Measurements from ENCODE around the gene SLC6A8.
"Not testable (repeated sequence)": the region's sequence is repeated elsewhere in the genome, so short reads cannot be mapped to it uniquely, and the experiment has no call there.

Gene SLC6A8

DNA sequence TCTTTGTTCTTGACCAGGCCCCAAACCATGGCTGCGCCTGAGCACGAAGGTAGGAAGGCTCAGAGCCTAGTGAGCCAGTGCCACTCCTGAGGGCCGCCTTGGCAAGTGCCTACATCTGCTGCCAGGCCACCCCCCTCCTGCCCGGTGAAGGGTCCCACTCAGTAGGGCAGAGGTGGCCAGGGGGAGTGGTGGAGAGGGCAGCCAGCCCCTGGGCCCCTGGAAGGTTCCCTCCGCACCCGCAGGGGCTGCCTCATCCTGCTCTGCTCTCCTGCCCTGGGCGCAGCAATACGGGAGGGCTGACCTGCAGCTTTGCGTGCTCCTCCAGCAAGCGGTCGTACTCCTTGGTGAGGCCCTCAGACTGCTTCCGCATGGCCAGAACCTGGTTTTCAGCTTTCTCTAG lies 14.0 kb downstream of the SLC6A8 start:
- Histone ChIP-seq H3K4me3 (ENCODE audit: low read length) (no peak overlapping the region), H3K9me3 (ENCODE audit: control insufficient read depth, low read length) (no peaks in the 10 kb centered on the region), H3K4me1 (ENCODE audit: control insufficient read depth, insufficient read depth, low read length) (peaks cover 22% of the 10 kb centered on the region), H3K36me3 (ENCODE audit: control insufficient read depth, insufficient read depth, low read length) (no peaks in the 10 kb centered on the region), H3K27me3 (ENCODE audit: control insufficient read depth, insufficient read depth, low read length) (no peaks in the 10 kb centered on the region), H3K9ac (ENCODE audit: low read length) (no peak overlapping the region)

DNA sequence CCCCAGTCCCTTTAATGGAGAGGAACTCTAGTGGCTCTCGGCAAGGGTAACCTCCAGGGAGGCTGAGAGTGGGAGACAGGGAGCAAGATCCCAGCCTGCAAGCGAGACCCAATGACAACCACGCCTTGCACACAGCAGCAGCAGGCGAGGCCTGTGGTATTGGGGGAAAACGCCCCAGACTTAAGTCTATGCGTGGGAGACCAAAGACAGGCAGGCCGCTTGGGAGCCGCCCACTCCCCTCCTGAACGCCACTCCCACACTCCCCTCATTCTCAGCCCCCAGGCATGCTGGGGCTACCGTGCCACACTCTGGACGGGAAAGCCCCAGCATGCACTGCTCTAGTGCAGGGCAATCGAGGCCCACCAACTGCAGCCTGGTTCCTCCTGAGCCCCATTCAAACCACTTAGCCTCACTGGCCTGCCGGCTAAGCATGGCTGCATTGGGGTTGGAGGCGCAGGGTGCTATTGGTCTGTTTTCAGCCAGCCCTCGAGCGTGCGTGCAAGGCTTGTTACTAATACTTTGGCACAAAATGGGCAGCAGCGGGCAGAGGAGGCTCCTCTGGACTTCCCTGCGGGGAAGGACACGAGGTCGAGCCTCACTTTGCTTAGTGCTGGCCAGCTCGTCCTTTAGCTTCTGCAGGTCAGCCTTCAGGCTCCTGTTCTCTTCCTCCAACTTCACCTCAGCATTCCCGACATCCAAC lies 14.8 kb downstream of the SLC6A8 start:
- Histone ChIP-seq H3K36me3 (ENCODE audit: control insufficient read depth, insufficient read depth, low read length) (no peaks in the 10 kb centered on the region), H3K9ac (ENCODE audit: low read length) (no peak overlapping the region), H3K4me1 (ENCODE audit: control insufficient read depth, insufficient read depth, low read length) (peaks cover 22% of the 10 kb centered on the region), H3K4me3 (ENCODE audit: low read length) (no peak overlapping the region), H3K9me3 (ENCODE audit: control insufficient read depth, low read length) (no peaks in the 10 kb centered on the region), H3K27me3 (ENCODE audit: control insufficient read depth, insufficient read depth, low read length) (no peaks in the 10 kb centered on the region)

DNA sequence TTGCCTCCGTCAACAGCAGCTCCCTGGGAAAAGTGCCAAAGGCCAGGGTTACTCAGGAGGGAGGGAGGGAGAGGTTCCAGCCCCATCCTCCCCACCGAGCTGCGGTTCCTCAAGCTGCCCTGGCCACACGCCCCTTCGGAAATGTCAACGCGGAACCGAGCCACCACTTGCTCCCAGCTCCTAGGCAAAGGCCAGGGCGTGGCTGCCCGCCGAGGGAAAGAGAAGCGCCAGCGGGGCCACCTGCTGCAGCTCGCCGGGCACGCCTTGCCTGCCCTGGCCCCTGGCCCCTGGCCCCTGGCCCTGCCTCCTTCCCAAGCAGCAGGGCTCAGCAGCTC lies 15.3 kb downstream of the SLC6A8 start:
- H3K4me3 ChIP-seq (ENCODE audit: low read length) = no peak overlapping the region

DNA sequence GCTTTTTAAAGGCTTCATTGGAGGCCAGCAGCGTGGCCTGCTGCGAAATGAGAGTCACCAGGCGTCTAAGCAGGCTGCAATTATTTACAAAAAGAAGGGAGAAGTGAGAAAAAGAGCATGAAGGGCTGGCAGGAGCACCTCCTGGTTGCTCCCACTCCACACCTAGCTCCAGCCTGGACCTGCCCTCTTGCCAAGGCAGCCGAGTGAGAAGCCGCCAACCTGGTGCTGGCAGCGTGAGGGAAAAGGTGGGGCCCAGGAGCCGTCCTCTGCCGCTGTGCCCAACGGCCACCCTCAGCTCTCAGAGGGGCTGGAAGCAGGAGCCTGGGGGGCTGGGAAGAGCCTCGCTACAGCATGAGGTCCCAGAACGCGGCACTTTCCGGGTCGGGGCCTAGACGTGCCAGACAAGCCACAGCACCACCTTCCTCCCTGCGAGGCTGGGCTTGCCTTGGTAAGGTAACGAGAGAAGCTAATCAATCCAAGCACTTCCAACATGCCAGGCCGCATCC lies 16.3 kb downstream of the SLC6A8 start:
- H3K9ac ChIP-seq (ENCODE audit: low read length) = no peak overlapping the region
- H3K4me3 ChIP-seq (ENCODE audit: low read length) = no peak overlapping the region
- peaks cover 22% of the 10 kb centered on the region for H3K4me1 ChIP-seq (ENCODE audit: control insufficient read depth, insufficient read depth, low read length)
- no peaks in the 10 kb centered on the region for H3K36me3 ChIP-seq (ENCODE audit: control insufficient read depth, insufficient read depth, low read length)
- H3K27me3 ChIP-seq (ENCODE audit: control insufficient read depth, insufficient read depth, low read length) = no peaks in the 10 kb centered on the region
- no peaks in the 10 kb centered on the region for H3K9me3 ChIP-seq (ENCODE audit: control insufficient read depth, low read length)

More for the DNA sequence above, 15.3 kb downstream of the SLC6A8 start:
- Histone ChIP-seq H3K9me3 (ENCODE audit: control insufficient read depth, low read length) (no peaks in the 10 kb centered on the region), H3K36me3 (ENCODE audit: control insufficient read depth, insufficient read depth, low read length) (no peaks in the 10 kb centered on the region), H3K27me3 (ENCODE audit: control insufficient read depth, insufficient read depth, low read length) (no peaks in the 10 kb centered on the region), H3K9ac (ENCODE audit: low read length) (no peak overlapping the region), H3K4me1 (ENCODE audit: control insufficient read depth, insufficient read depth, low read length) (peaks cover 22% of the 10 kb centered on the region)

DNA sequence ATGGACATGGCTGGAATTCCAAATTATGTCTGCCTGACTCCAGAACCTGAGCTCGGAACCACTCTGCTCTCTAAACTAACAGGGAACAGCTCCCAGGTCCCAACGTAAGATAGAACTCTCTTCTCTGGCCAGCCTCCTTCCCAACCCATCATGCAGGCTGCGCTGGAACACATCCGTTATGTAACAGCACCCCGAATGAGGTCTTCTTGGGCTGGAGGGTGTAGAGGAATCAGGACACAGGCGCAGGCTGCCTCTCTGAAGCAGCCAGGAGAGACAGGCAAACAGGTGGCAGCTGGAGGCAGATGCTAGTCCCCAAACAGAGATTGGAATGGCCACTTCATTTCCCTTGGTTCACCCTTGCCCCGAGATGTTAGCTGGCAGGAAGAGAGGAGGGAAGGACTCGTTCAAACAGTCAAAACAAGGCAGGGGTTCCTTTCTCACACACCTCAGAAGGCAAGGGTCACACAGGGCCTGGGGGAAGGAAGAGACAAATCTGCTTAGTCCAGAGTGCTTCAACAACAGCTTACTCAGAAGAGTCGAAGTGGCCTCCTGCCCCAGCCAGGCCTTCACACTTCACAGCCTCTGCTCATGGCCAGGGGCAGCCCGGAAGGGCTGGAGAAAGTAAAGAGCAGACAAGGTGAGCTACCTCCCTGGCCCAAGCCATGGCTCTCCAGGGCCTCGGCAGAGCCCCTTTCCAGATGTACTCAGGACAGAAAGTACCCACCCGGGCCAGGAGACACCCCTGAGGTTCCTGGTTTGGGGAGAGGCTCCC lies 17.1 kb downstream of the SLC6A8 start:
- not testable (repeated sequence) for H3K9ac ChIP-seq (ENCODE audit: low read length); H3K9me3 ChIP-seq (ENCODE audit: control insufficient read depth, low read length); H3K36me3 ChIP-seq (ENCODE audit: control insufficient read depth, insufficient read depth, low read length); H3K27me3 ChIP-seq (ENCODE audit: control insufficient read depth, insufficient read depth, low read length); H3K4me3 ChIP-seq (ENCODE audit: low read length)
- H3K4me1 ChIP-seq (ENCODE audit: control insufficient read depth, insufficient read depth, low read length) = peaks cover 17% of the 10 kb centered on the region

DNA sequence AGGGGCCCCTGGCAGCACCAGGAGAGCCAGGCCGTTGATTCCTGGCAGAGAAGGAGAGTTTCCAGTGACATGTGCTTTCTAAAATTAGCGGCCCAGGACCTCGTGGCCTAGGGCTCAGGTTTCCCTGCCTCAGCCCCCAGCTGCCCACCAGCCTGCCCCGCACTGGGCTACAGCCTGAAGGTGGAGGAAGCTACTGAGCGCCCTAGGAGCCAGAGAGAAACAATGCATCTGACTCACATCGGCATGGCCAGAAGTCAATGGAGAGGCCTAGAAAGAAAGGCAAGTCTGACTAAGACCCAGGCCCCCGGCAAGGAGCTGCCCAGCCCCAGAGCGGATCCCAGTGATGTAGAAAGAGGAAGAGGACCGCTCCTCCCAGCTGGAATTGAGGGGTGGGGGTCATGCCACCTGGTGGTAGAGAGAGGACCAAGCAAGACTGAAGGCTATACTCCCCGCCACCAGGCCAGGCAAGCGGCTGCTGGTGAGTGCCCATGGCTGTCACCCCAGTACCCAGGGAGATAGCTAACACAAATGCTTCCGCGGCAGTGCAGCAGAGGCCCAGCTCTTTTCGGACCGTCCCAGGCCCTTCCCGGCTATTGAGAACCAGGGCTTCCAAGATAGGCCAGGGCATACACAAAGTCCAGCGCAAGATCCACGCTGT lies 17.8 kb downstream of the SLC6A8 start:
- not testable (repeated sequence) for H3K36me3 ChIP-seq (ENCODE audit: control insufficient read depth, insufficient read depth, low read length); H3K9ac ChIP-seq (ENCODE audit: low read length); H3K4me3 ChIP-seq (ENCODE audit: low read length); H3K27me3 ChIP-seq (ENCODE audit: control insufficient read depth, insufficient read depth, low read length); H3K9me3 ChIP-seq (ENCODE audit: control insufficient read depth, low read length)
- H3K4me1 ChIP-seq (ENCODE audit: control insufficient read depth, insufficient read depth, low read length) = peaks cover 10% of the 10 kb centered on the region

DNA sequence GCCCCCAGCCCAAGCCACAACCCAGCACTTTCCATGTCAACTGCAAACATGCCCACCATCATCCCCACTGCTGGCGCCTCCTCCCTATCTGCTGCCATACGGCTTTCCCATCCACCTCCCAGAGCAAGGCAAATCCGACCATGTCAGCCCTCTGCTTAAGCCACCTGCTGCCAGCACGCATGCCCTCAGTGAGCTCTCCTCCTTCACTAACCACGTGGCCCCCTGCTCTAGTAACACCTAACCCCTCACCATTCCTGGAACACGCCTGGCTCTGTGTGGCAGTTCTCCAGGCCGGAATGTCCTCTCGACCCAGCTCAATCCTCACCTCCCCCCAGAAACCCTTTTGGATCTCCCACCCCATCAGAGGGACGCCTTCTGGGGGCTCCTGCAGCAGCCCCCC lies 19.1 kb downstream of the SLC6A8 start:
- H3K27me3 ChIP-seq (ENCODE audit: control insufficient read depth, insufficient read depth, low read length) = no peaks in the 10 kb centered on the region
- no peak overlapping the region for H3K9ac ChIP-seq (ENCODE audit: low read length)
- H3K36me3 ChIP-seq (ENCODE audit: control insufficient read depth, insufficient read depth, low read length) = no peaks in the 10 kb centered on the region

DNA sequence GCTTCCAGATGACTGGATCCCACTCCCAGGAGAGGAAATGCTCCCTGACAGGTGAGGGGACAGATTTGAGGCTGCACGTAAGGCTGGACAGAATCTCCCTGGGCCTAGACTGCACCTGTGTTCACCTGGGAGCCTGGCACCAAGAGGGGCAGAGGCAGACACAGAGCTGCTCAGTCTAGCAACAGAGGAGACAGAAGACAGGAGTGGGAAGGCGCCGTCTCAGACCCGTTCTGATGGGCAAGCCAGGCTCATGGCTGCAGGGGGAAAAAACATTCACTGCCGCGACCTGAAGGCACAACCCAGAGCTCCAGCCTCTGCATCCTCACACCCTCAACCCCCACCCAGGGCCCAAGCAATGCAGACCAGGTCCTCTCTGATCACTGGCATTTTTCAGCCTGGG lies 19.7 kb downstream of the SLC6A8 start:
- Histone ChIP-seq H3K27me3 (ENCODE audit: control insufficient read depth, insufficient read depth, low read length) (no peaks in the 10 kb centered on the region), H3K9me3 (ENCODE audit: control insufficient read depth, low read length) (no peaks in the 10 kb centered on the region), H3K4me1 (ENCODE audit: control insufficient read depth, insufficient read depth, low read length) (peaks cover 10% of the 10 kb centered on the region), H3K9ac (ENCODE audit: low read length) (no peak overlapping the region), H3K36me3 (ENCODE audit: control insufficient read depth, insufficient read depth, low read length) (no peaks in the 10 kb centered on the region), H3K4me3 (ENCODE audit: low read length) (no peak overlapping the region)

More for the DNA sequence above, 19.1 kb downstream of the SLC6A8 start:
- H3K9me3 ChIP-seq (ENCODE audit: control insufficient read depth, low read length) = no peaks in the 10 kb centered on the region
- H3K4me3 ChIP-seq (ENCODE audit: low read length) = no peak overlapping the region
- H3K4me1 ChIP-seq (ENCODE audit: control insufficient read depth, insufficient read depth, low read length) = peaks cover 10% of the 10 kb centered on the region

DNA sequence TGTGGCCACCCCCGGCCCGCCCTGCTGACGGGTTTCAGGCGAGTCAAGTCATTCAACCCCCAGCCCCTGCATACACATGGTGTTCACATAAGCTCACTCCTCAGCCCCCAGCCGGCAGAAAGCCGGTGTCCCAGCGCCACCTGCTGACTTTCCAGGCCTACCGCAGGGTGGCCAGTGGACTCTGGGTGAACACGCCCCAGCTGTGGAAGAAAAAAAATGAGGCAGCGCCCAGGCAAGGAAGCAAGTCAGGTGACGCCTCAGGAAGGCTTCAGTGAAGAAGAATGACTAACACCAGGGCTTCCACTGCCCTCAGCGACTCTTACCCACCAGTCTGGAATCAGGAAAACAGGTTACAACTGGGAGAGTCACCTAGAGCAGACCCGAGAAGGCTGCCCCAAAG lies 20.7 kb downstream of the SLC6A8 start:
- no peaks in the 10 kb centered on the region for H3K27me3 ChIP-seq (ENCODE audit: control insufficient read depth, insufficient read depth, low read length)
- no peak overlapping the region for H3K9ac ChIP-seq (ENCODE audit: low read length)
- no peaks in the 10 kb centered on the region for H3K36me3 ChIP-seq (ENCODE audit: control insufficient read depth, insufficient read depth, low read length)
- peaks cover 7% of the 10 kb centered on the region for H3K4me1 ChIP-seq (ENCODE audit: control insufficient read depth, insufficient read depth, low read length)
- H3K9me3 ChIP-seq (ENCODE audit: control insufficient read depth, low read length) = no peaks in the 10 kb centered on the region
- H3K4me3 ChIP-seq (ENCODE audit: low read length) = no peak overlapping the region

DNA sequence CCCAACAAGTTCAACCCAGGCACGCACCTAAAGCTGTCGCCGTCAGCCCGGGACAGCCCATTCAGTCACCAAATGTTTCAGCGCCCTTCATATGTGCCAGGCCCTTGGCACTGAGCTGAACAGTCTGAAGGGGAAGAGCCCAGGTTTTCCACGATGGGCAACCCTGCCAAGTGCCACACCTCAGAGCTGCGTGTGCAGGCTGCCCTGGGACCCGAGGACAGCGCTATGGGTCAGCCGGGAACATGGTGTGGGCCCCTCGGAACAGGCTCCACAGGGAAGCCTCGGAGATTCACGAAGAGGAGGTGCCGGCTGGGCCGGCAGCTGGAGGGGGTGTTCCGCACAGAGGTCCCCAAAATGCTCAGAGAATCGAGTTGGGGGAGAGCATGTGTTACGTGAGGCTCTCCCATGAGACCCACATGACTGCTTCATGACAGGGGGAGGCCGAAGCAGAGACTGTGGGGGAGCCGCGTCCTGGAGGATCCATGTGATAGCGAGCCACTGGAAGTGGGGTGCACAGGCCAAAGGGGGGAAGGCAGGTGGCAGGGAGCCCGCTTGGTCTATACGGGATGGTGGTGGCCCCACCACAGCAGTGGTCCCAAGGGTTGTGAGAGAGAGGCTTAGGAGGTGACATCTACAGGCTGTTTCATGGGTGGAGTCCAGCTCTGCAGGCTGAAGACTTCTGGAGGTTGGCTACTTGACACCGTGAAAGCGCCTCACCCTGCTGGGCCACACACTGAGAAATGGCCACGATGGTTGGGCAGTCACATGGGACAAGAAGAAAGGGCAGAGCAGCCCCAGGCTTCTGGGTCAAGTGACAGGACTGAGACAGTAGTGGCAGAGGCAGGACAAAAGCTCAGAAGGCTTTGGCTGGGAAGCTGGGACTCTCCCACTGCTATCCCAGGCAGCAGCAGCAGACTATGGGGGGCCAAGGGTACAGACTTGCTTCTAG lies 22.3 kb downstream of the SLC6A8 start:
- H3K4me1 ChIP-seq (ENCODE audit: control insufficient read depth, insufficient read depth, low read length) = no peaks in the 10 kb centered on the region
- H3K27me3 ChIP-seq (ENCODE audit: control insufficient read depth, insufficient read depth, low read length) = no peaks in the 10 kb centered on the region
- no peak overlapping the region for H3K9ac ChIP-seq (ENCODE audit: low read length)
- no peaks in the 10 kb centered on the region for H3K36me3 ChIP-seq (ENCODE audit: control insufficient read depth, insufficient read depth, low read length)
- H3K4me3 ChIP-seq (ENCODE audit: low read length) = no peak overlapping the region
- H3K9me3 ChIP-seq (ENCODE audit: control insufficient read depth, low read length) = no peaks in the 10 kb centered on the region

DNA sequence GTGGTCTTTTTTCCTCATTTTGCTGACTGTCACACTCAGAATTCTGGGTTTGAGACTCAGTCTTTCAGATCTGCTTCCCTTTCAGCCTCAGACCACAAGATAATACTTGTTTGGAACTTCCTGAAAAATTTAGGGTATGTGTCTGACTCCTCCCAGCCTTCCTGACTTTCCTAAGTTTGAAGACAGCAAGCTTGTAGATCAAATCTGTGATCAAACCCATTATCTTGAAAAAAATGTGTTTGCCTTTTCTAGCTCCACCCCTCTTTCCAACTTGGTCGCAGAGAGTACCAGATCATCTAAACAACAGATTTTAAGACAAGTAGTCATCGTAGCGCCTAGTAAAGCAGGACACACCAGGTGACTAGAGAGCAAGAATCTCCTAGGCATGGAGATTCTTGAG lies 26.5 kb downstream of the SLC6A8 start:
- no peak overlapping the region for H3K9ac ChIP-seq (ENCODE audit: low read length)
- no peaks in the 10 kb centered on the region for H3K4me1 ChIP-seq (ENCODE audit: control insufficient read depth, insufficient read depth, low read length)
- no peak overlapping the region for H3K4me3 ChIP-seq (ENCODE audit: low read length)
- H3K9me3 ChIP-seq (ENCODE audit: control insufficient read depth, low read length) = no peaks in the 10 kb centered on the region
- H3K36me3 ChIP-seq (ENCODE audit: control insufficient read depth, insufficient read depth, low read length) = no peaks in the 10 kb centered on the region
- no peaks in the 10 kb centered on the region for H3K27me3 ChIP-seq (ENCODE audit: control insufficient read depth, insufficient read depth, low read length)

Measured in mucosa of stomach (tissue), 1 donor.